ENCODE measurements around the gene PTRH2.

The PTRH2 gene

DNA sequence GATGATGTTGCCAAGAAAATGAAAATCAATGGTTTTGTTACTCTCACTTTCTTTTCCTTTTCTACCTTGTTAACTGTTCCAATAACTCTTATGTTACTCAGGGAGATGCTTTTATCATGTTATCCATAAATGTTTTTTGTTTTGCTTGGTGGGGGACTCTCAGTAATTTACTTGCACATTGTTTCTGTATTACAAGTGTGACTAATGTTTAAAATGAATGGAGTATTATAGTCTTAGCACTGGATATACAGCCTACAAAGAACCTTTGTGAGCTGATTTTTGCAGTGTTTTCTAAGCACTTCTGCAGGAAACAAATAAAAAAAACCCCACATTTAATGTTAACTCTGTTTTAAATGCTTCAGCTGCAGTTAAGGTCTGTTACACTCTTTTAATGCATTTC, 12.3 kb upstream of the PTRH2 start:
- DNase-seq (ENCODE audit: low read depth), result no peak

- DNase-seq (ENCODE audit: low read depth), result no peak
These were observed 9.2 kb upstream of the PTRH2 start for GRCh38 chr17:59716427-59716826.

GRCh38 chr17:59714255-59714654, 7.0 kb upstream of the PTRH2 start:
- no peak for DNase-seq (ENCODE audit: low read depth)

- no peak for DNase-seq (ENCODE audit: low read depth)
These were observed 5.6 kb upstream of the PTRH2 start for GRCh38 chr17:59712862-59713261.

DNA sequence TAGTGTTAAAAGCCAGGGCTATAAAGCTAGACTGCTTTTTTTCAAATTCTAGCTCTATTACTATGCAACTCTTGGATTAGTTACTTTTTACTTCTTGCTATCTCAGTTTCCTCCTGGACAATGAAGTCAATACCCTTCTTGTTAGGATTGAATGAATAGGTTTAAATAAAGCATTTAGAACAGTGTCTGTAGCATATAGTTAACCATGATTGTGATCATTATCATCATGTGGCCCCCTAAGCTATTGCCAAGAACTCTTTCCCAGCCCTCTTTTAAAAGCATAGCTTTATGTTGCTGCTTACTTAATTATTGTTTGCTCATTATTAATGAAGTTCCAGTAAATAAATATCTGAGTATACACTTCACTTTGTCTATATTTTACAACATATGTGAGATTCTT, 4.7 kb upstream of the PTRH2 start:
- DNase-seq (ENCODE audit: low read depth), result no peak

DNA sequence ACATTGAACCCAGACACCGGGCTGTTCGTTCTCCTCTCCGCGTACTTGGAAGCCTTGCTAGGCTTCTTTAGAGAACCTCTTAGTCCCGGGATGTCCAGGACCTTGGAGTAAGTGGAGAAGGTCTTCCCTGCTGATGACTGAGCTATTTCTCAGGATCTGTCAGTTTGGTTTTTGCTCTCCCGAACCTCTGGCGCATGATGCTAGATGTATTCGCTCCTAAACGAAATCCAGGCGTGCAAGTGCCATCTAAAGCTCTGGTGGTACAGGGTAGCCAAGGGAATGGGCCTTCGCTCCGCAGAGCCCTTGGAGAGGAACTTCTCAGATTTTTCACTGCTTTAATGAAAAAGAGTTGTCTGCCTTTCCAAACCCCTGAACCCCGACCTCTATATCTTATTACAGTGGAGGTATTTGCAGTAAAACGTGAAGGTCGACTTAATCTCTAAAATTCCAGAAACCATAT, 771 bp upstream of the PTRH2 start:
- DNase-seq (ENCODE audit: low read depth), result no peak

DNA sequence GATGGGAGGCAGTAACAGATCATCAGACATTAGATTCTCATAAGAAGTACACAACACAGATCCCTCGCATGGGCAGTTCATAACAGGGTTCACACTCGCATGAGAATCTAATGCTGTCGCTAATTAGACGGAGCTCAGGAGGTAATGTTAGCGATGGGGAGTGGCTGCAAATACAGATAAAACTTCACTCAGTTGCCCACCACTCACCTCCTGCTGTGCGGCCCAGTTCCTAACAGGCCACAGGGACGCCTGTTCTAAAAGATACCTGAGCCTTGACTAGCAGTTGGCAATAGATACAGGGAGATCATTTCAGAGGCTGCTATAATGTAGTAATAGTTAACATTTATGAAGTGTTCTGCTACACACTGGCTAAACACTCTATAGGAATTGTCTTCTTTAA, 4.9 kb downstream of the PTRH2 start:
- no peak for DNase-seq (ENCODE audit: low read depth)

DNA sequence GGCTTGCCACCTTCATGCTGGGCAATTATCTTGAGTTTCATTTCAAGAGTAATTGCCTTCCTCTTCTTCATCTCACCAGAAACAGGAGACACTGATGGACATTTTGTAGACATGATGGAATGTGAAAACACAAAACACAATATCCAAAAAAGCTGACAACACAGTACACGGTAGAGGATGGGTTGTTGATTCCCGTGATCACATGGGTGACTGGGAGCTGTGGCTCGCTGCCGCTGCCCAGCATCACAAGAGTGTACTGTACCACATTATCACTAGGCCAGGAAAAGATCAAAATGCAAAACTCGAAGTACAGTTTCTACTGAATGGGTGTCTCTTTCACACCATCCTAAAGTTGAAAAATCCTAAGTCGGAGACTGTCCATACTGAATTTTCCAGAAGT, 7.4 kb downstream of the PTRH2 start:
- DNase-seq (ENCODE audit: low read depth), result no peak

GRCh38 chr17:59699218-59699617, 8.0 kb downstream of the PTRH2 start:
- no peak for DNase-seq (ENCODE audit: low read depth)

GRCh38 chr17:59698143-59698542, 9.1 kb downstream of the PTRH2 start:
- no peak for DNase-seq (ENCODE audit: low read depth)

GRCh38 chr17:59696682-59697277, 10.4 kb downstream of the PTRH2 start:
- DNase-seq (ENCODE audit: low read depth), result no peak

DNA sequence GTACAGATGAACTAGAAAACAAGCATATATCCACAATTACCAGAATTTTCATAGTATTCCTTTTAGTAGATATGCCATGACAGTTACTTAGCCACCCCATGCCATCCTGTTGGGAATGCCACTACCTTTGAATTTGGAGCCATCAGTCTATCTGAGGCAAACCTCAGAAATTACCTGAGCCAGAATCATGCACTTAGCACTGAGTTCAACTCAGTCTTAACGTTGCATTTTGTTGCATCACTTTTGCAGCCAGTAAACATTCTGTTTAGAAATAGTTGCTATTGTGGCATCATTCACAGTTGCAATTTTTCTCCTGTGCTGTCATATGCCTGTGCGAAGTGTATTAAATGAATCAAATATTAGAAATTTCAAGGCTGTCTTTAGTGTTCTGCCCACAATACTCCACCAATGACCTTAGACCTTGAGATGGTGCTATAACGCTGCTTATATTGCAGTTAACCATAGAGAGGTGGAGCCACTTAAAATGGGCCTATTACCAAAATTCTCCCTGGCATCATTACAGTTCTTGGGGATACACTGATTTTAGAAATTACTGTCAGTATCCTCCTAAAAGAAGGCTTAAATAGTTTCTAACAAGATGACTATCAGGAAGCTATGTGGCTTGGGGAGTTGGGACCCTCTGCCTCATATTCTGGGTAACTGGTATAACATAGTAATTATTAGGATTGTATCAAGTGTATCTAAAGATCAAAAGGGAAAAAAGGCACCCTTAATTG, 11.1 kb downstream of the PTRH2 start:
- no peak for DNase-seq (ENCODE audit: low read depth)

GRCh38 chr17:59694344-59694743, 12.9 kb downstream of the PTRH2 start:
- no peak for DNase-seq (ENCODE audit: low read depth)

- no peak for DNase-seq (ENCODE audit: low read depth)
These were observed 13.6 kb downstream of the PTRH2 start for GRCh38 chr17:59693582-59693981.

GRCh38 chr17:59688496-59688895, 18.7 kb downstream of the PTRH2 start:
- DNase-seq (ENCODE audit: low read depth), result no peak

DNA sequence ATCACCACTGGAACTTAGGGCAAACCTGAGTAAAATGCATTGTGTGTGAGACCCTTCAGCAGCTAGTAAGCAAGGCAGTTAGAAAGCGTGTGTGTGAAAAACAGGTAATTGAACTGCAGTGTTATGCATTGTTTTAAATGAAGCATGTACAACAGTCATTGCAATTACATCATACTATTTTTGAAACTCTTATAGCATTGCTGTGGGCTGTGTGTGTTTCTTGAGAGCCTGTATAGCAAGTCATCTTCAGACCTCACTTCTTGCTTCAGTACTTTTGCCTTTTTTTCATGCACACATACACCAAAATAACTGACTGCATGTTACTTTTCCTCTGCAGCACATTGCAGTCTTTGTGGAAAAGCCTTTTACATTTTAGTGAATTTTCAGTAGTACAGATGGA, 19.2 kb downstream of the PTRH2 start:
- DNase-seq (ENCODE audit: low read depth), result no peak

DNA sequence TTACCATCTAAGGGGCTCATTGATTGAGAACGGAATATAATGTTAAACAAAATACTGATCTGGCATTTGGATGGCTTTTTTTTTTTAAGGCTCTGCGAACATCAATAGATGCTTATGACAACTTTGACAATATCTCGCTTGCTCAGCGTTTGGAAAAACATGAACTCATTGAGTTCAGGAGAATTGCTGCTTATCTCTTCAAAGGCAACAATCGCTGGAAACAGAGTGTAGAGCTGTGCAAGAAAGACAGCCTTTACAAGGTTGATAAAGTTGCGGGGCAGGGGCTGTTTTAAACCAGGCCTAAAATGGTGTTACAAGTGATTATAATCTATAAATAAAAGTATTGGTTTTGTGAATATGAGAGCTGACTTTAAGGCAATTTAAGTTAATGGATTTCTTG, 22.3 kb downstream of the PTRH2 start:
- no peak for DNase-seq (ENCODE audit: low read depth)

GRCh38 chr17:59683283-59683682, 23.9 kb downstream of the PTRH2 start:
- no peak for DNase-seq (ENCODE audit: low read depth)

GRCh38 chr17:59680314-59680713, 26.9 kb downstream of the PTRH2 start:
- DNase-seq (ENCODE audit: low read depth), result no peak

DNA sequence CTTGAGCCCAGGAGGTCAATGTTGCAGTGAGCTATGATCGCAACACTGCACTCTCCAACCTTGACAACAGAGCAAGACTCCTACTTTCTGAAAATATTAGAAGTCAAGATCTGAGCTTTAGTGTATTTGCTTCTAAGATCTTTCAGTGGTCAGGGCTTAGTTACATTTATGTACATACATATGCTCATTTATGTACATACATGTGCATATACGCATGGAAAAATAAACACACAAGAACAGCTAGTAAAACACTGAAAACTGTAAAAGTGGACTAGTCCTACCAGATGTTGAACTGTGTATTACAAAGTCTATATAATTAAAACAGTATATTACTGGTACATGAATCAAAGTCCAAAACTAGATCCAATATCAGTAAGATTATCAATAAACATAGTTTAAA, 28.3 kb downstream of the PTRH2 start:
- no peak for DNase-seq (ENCODE audit: low read depth)

GRCh38 chr17:59676716-59677115, 30.5 kb downstream of the PTRH2 start:
- DNase-seq (ENCODE audit: low read depth), result no peak

GRCh38 chr17:59675231-59675630, 32.0 kb downstream of the PTRH2 start:
- DNase-seq (ENCODE audit: low read depth), result no peak

DNA sequence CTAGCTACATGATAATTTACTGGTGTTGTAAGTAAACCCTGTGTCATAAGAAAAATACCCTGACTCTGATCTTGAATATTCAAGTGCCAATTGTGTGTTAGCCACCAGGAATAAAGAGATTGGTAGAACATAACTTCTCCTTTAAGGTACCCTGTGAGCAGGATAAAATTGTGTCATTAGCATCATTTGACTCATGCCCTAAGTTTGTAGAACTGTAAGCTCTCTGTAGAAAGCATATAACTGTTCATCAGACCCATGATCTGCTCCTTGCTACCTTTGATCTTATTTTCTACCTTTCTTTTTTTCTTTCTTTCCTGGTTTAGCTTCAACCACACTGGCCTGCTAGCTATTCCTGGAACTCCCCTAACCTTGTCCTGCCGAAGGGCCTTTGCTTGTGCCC, 35.8 kb downstream of the PTRH2 start:
- no peak for DNase-seq (ENCODE audit: low read depth)

GRCh38 chr17:59669944-59670343, 37.3 kb downstream of the PTRH2 start:
- no peak for DNase-seq (ENCODE audit: low read depth)
